PC-9 (cell line): ENCODE measurements around the gene PHAF1. TPM values are rescaled to one million over a fixed set of nuclear protein-coding genes. Genes with fewer than 3 reads are reported as not detected.

ENCODE experiments used
- BruUV-seq: library from RNA; stranded (reverse); fragments of 400-500 nt; replicated peaks from 2 replicates; lab custom pipeline; 2021; lab: Mats Ljungman, UMichigan
- CTCF ChIA-PET: fragments of 300-600 bp; sonication (Branson Sonifier 250); formaldehyde crosslinking; loops from one replicate; lab custom pipeline; 2022; ENCODE audit warnings: antibody characterized with exemption; lab: Charles Lee
- POLR2A ChIA-PET: fragments of 300-600 bp; sonication (Branson Sonifier 250); formaldehyde crosslinking; loops from one replicate; lab custom pipeline; 2022; ENCODE audit warnings: antibody characterized with exemption; ENCODE audit not compliant: unreplicated experiment; lab: Charles Lee
- DNase-seq, 2 experiments: peaks; one replicate each; pipeline versions ENCODE4 v3.0.0 to v3.0.0-alpha.2; 2015 to 2022; ENCODE audit warnings: mixed read lengths in 1 of 2
- H2AFZ ChIP-seq: fragments of 200-600 bp; sonication (generic); 2 replicates; pipeline ENCODE4 v1.8.1; 2017; ENCODE audit warnings: antibody characterized with exemption
- H3F3A ChIP-seq: fragments of 200-600 bp; sonication (generic); 2 replicates; pipeline ENCODE4 v1.8.1; 2017; ENCODE audit warnings: antibody characterized with exemption, mild to moderate bottlenecking, low read depth; ENCODE audit not compliant: insufficient read depth
- H3K27ac ChIP-seq: fragments of 200-600 bp; sonication (generic); 2 replicates; pipeline ENCODE4 v1.6.1; 2016; ENCODE audit warnings: mixed run types
- H3K27me3 ChIP-seq: fragments of 200-600 bp; sonication (generic); 2 replicates; pipeline ENCODE4 v1.6.1; 2016; ENCODE audit warnings: low read depth, mixed run types; ENCODE audit not compliant: insufficient read depth
- H3K36me3 ChIP-seq: fragments of 200-600 bp; sonication (generic); 2 replicates; pipeline ENCODE4 v1.6.1; 2016; ENCODE audit warnings: low read depth, mixed run types
- H3K4me1 ChIP-seq: fragments of 200-600 bp; sonication (generic); replicated peaks from 2 replicates; pipeline ENCODE4 v1.6.1; 2016; ENCODE audit warnings: mixed run types; ENCODE audit not compliant: insufficient read depth
- H3K4me2 ChIP-seq: fragments of 200-600 bp; sonication (generic); 2 replicates; pipeline ENCODE4 v1.6.1; 2017; ENCODE audit warnings: mixed run types
- H3K4me3 ChIP-seq: fragments of 200-600 bp; sonication (generic); 2 replicates; pipeline ENCODE4 v1.6.1; 2016; ENCODE audit warnings: mixed run types
- H3K79me2 ChIP-seq: fragments of 200-600 bp; sonication (generic); 2 replicates; pipeline ENCODE4 v1.6.1; 2017; ENCODE audit warnings: low read depth, mixed run types
- H3K9me2 ChIP-seq: fragments of 200-600 bp; sonication (generic); 2 replicates; pipeline ENCODE4 v1.8.1; 2017; ENCODE audit warnings: mild to moderate bottlenecking; ENCODE audit not compliant: insufficient read depth
- H3K9me3 ChIP-seq: fragments of 200-600 bp; sonication (generic); 2 replicates; pipeline ENCODE4 v1.8.1; 2016; ENCODE audit warnings: low read depth; ENCODE audit not compliant: insufficient read depth
- H4K20me1 ChIP-seq: fragments of 200-600 bp; sonication (generic); 2 replicates; pipeline ENCODE4 v1.8.1; 2017; ENCODE audit not compliant: insufficient read depth
- EZH2 ChIP-seq: fragments of 200-600 bp; sonication (generic); IDR thresholded peaks from 2 replicates; pipeline ENCODE4 v1.8.0; 2017; ENCODE audit warnings: antibody characterized with exemption, low read depth
- intact Hi-C: fragments of 100-400 bp; cut with micrococcal nuclease; formaldehyde crosslinking; loops from one replicate; pipeline ENCODE4 v1.10.0; 2022; ENCODE audit not compliant: unreplicated experiment
- total RNA-seq: library from RNA; stranded (reverse); gene quantifications from 2 replicates; pipeline ENCODE4 v1.2.3, GENCODE V29; 2021
- TF ChIP-seq, protein P1 (sequence below): fragments of 200-600 bp; sonication (generic); conservative IDR thresholded peaks from 2 replicates; pipeline ENCODE4 v1.6.1; 2017; ENCODE audit warnings: mixed run types, antibody characterized with exemption, mild to moderate bottlenecking, moderate library complexity

Gene PHAF1
- total RNA-seq, 1 experiment from 2014 or later: 19.5 TPM

DNA sequence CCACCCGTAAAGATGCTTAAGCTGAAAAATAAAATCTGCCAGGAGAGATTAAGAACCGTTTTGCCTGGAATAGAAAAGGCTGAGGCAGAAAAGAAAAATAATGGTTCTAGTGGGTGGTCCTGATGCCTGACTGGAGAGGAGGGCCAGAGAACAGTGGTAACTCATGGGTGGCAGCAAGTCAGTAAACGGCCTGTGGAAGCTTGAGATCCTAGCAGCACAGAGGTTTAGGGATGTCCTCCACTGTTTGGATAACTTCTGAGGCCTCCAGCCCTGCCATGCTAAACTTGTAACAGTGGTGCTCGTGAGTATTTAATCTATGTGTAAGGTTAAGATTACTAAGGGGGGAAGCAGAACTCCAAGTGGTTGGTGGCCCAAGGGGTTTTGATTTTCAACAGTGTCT lies 21.2 kb upstream of the PHAF1 start:
- Histone ChIP-seq H3K9me3 (no peaks in the 10 kb centered on the region), H3K4me3 (no peak overlapping the region), H3F3A (0 out of 2 replicates have a peak, but pooled peaks cover 3% of the 10 kb centered on the region), H3K9me2 (no peaks in the 10 kb centered on the region), H3K4me2 (no peak overlapping the region), H3K4me1 (no peaks in the 10 kb centered on the region), H3K36me3 (no peaks in the 10 kb centered on the region), H3K27ac (no peak overlapping the region), H3K27me3 (no peaks in the 10 kb centered on the region), H4K20me1 (peaks cover 4% of the 10 kb centered on the region; the same call in 1 of the 2 replicates), H3K79me2 (no peaks in the 10 kb centered on the region), H2AFZ (no peak overlapping the region)
- ChIA-PET POLR2A (no interaction called here), CTCF (no interaction called here)
- no TSS peak for BruUV-seq
- intact Hi-C loops: no loop called here
- no peak for DNase-seq
- TF ChIP-seq, protein P1, sequence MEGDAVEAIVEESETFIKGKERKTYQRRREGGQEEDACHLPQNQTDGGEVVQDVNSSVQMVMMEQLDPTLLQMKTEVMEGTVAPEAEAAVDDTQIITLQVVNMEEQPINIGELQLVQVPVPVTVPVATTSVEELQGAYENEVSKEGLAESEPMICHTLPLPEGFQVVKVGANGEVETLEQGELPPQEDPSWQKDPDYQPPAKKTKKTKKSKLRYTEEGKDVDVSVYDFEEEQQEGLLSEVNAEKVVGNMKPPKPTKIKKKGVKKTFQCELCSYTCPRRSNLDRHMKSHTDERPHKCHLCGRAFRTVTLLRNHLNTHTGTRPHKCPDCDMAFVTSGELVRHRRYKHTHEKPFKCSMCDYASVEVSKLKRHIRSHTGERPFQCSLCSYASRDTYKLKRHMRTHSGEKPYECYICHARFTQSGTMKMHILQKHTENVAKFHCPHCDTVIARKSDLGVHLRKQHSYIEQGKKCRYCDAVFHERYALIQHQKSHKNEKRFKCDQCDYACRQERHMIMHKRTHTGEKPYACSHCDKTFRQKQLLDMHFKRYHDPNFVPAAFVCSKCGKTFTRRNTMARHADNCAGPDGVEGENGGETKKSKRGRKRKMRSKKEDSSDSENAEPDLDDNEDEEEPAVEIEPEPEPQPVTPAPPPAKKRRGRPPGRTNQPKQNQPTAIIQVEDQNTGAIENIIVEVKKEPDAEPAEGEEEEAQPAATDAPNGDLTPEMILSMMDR: no peak
- no peak for TF ChIP-seq EZH2

GRCh38 chr16:67089101-67089500 lies 20.6 kb upstream of the PHAF1 start:
- Histone ChIP-seq H3K9me2 (no peaks in the 10 kb centered on the region), H4K20me1 (peaks cover 4% of the 10 kb centered on the region; the same call in 1 of the 2 replicates), H3K79me2 (no peaks in the 10 kb centered on the region), H3K36me3 (no peaks in the 10 kb centered on the region), H3K4me3 (no peak overlapping the region), H3K27me3 (no peaks in the 10 kb centered on the region), H3F3A (0 out of 2 replicates have a peak, but pooled peaks cover 3% of the 10 kb centered on the region), H3K4me1 (no peaks in the 10 kb centered on the region), H2AFZ (no peak overlapping the region), H3K9me3 (no peaks in the 10 kb centered on the region), H3K27ac (no peak overlapping the region), H3K4me2 (no peak overlapping the region)
- DNase-seq: no peak
- TF ChIP-seq, protein P1: no peak
- TF ChIP-seq EZH2: no peak
- no TSS peak for BruUV-seq
- intact Hi-C loops: no loop called here
- CTCF ChIA-PET: no interaction called here
- POLR2A ChIA-PET: no interaction called here

DNA sequence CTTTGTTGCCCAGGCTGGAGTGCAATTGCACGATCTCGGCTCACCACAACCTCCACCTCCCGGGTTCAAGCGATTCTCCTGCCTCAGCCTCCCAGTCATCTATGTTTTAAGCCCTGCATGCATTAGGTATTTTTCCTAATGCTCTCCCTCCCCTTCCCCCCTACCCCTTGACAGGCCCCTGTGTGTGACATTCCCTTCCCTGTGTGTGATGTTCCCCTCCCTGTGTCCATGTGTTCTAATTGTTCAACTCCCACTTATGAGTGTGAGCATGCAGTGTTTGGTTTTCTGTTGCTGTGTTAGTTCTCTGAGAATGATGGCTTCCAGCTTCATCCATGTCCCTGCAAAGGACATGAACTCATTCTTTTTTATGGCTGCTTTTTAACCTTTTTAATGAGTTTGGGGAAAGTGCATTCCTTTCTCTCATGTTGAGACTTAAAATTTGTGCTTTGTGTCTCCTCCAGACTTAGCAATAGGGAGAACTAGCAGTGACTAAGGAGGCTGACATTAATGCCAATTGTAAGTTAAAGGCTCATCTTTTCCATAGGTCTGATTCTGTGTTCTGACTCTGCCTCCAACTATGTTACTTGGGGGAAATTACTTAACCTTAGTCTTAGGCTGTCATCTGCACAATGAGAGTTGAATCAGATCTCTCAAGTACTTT lies 17.7 kb upstream of the PHAF1 start:
- peaks cover 6% of the 10 kb centered on the region; the same call in 1 of the 2 replicates for H4K20me1 ChIP-seq
- no TSS peak for BruUV-seq
- H3K9me2 ChIP-seq: no peaks in the 10 kb centered on the region
- no peaks in the 10 kb centered on the region for H3K36me3 ChIP-seq
- intact Hi-C loops: no loop called here
- ChIA-PET CTCF (no interaction called here), POLR2A (no interaction called here)
- no peak overlapping the region for H3K4me2 ChIP-seq
- no peaks in the 10 kb centered on the region for H3K79me2 ChIP-seq
- DNase-seq: no peak
- no peak overlapping the region for H3K4me3 ChIP-seq
- H3F3A ChIP-seq: 0 out of 2 replicates have a peak, but pooled peaks cover 6% of the 10 kb centered on the region
- H3K9me3 ChIP-seq: no peaks in the 10 kb centered on the region
- no peaks in the 10 kb centered on the region for H3K27me3 ChIP-seq
- no peak overlapping the region for H2AFZ ChIP-seq
- H3K27ac ChIP-seq: no peak overlapping the region
- no peak for TF ChIP-seq EZH2
- TF ChIP-seq, protein P1: no peak
- H3K4me1 ChIP-seq: no peaks in the 10 kb centered on the region
